Esophagus muscularis mucosa (tissue), 4 donors: Measurements from ENCODE around the gene MACROD2. TPM values are rescaled to one million over a fixed set of nuclear protein-coding genes. Genes with fewer than 3 reads are reported as not detected.

Source experiments
- DNase-seq: peaks from one replicate; pipeline ENCODE4 v3.0.0-alpha.2; 2017; ENCODE audit errors: extremely low spot score
- H3K27ac ChIP-seq, 4 donors: fragments of 200-600 bp; sonication (generic); replicated peaks in 1 of 4; 1 replicate in 3 of 4; 2 replicates in 1 of 4; pipeline ENCODE4 v1.5.1; 2016 to 2019; ENCODE audit warnings: mild to moderate bottlenecking in 1 of 4
- H3K27me3 ChIP-seq, 4 donors: fragments of 200-600 bp; sonication (generic); one replicate each; pipeline versions ENCODE4 v1.5.1 to v1.6.0; 2016 to 2019
- H3K36me3 ChIP-seq, 4 donors: fragments of 200-600 bp; sonication (generic); one replicate each; pipeline ENCODE4 v1.5.1; 2016 to 2019
- H3K4me1 ChIP-seq, 4 donors: fragments of 200-600 bp; sonication (generic); one replicate each; pipeline ENCODE4 v1.5.1; 2016 to 2019
- H3K4me3 ChIP-seq, 4 donors: fragments of 200-600 bp; sonication (generic); 1 replicate in 2 of 4; 2 replicates in 2 of 4; pipeline ENCODE4 v1.5.1; 2016 to 2019; ENCODE audit warnings: mild to moderate bottlenecking in 4 of 4, moderate library complexity in 1 of 4
- H3K9me3 ChIP-seq, 4 donors: fragments of 200-600 bp; sonication (generic); 1 replicate in 3 of 4; 2 replicates in 1 of 4; pipeline ENCODE4 v1.5.1; 2016 to 2019
- EP300 ChIP-seq: sonication (generic); formaldehyde crosslinking; IDR thresholded peaks from one replicate; pipeline ENCODE4 v1.6.1; 2017; ENCODE audit warnings: antibody characterized with exemption
- POLR2A ChIP-seq: fragments of 450-650 bp; IDR thresholded peaks from one replicate; pipeline ENCODE4 v1.6.1; 2017; ENCODE audit warnings: antibody characterized with exemption, moderate library complexity, mild to moderate bottlenecking, low read depth
- POLR2AphosphoS5 ChIP-seq, 2 donors: sonication (generic); formaldehyde crosslinking; IDR thresholded peaks; one replicate each; pipeline ENCODE4 v1.6.1; 2017; ENCODE audit warnings: antibody characterized with exemption in 2 of 2
- WGBS: methylation state at CpG from one replicate; pipeline ENCODE4 v1.1.5; 2018; 5-methylcytosine and 5-hydroxymethylcytosine counted together
- intact Hi-C: fragments of 100-400 bp; cut with DNase I; formaldehyde crosslinking; loops from one replicate; pipeline ENCODE4 v1.15.1; 2023
- total RNA-seq, 4 donors: library from RNA; depleted of rRNA; stranded (reverse); fragments of >200 nt; gene quantifications; one replicate each; pipeline versions ENCODE4 v1.1.0 to v1.2.1, GENCODE V29; 2016
- TF ChIP-seq, protein P1 (sequence below), 3 experiments: fragments of 200-600 bp in 2 of 3; fragments of 450-650 bp in 1 of 3; sonication (generic) in 2 of 3; IDR thresholded peaks; one replicate each; pipeline ENCODE4 v1.5.1; 2017 to 2019; ENCODE audit warnings: antibody characterized with exemption in 3 of 3, mild to moderate bottlenecking in 2 of 3, moderate library complexity in 1 of 3

The MACROD2 gene
- total RNA-seq, 4 donors from 2014 or later: 1.4 to 3.6 (median 2.6) TPM

GRCh38 chr20:15143478-15143877, 1148.2 kb downstream of the MACROD2 start:
- H3K27me3 ChIP-seq: no peaks in the 10 kb centered on the region
- no peak overlapping the region for H3K27ac ChIP-seq
- WGBS: 91% methylated on average over 1 of the region's 1 CpG
- no peak for DNase-seq
- H3K9me3 ChIP-seq: no peaks in the 10 kb centered on the region
- no peak overlapping the region for H3K4me3 ChIP-seq
- intact Hi-C loops: no loop called here
- TF ChIP-seq, protein P1, sequence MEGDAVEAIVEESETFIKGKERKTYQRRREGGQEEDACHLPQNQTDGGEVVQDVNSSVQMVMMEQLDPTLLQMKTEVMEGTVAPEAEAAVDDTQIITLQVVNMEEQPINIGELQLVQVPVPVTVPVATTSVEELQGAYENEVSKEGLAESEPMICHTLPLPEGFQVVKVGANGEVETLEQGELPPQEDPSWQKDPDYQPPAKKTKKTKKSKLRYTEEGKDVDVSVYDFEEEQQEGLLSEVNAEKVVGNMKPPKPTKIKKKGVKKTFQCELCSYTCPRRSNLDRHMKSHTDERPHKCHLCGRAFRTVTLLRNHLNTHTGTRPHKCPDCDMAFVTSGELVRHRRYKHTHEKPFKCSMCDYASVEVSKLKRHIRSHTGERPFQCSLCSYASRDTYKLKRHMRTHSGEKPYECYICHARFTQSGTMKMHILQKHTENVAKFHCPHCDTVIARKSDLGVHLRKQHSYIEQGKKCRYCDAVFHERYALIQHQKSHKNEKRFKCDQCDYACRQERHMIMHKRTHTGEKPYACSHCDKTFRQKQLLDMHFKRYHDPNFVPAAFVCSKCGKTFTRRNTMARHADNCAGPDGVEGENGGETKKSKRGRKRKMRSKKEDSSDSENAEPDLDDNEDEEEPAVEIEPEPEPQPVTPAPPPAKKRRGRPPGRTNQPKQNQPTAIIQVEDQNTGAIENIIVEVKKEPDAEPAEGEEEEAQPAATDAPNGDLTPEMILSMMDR (IDR thresholded peaks at IDR 0.05): no peak
- TF ChIP-seq POLR2AphosphoS5 (IDR thresholded peaks at IDR 0.05): no peak
- TF ChIP-seq POLR2A: no peak
- TF ChIP-seq EP300: no peak
- no peaks in the 10 kb centered on the region for H3K36me3 ChIP-seq
- no peaks in the 10 kb centered on the region for H3K4me1 ChIP-seq

- TF ChIP-seq, protein P1 (IDR thresholded peaks at IDR 0.05): no peak
- TF ChIP-seq EP300 (no peak), POLR2AphosphoS5 (IDR thresholded peaks at IDR 0.05) (no peak), POLR2A (no peak)
- intact Hi-C loops: no loop called here
- H3K4me3 ChIP-seq: no peak overlapping the region
Measured at GRCh38 chr20:15144916-15145315, 1149.6 kb downstream of the MACROD2 start.

DNA sequence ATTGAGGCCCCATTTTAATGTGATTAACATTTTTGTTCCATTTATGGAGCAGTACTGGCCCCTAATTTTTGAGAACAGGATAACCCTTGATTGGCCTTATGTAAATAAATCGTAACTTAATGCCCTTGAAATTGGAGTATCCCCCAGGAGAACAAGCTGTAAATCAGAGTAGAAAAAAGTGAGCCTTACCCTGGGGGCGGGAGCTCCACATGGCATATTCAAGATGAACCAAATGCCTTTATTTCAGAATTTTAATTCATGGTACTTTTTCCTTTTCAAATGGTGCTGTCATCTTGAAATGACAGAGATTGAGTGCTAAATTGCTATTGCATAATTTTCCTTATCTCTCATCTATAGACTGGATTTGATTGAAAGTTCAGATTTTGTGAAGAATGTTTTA, 1151.6 kb downstream of the MACROD2 start:
- H3K9me3 ChIP-seq: no peaks in the 10 kb centered on the region
- no peak overlapping the region for H3K27ac ChIP-seq
- no peak for TF ChIP-seq POLR2AphosphoS5 (IDR thresholded peaks at IDR 0.05)
- no peak for TF ChIP-seq EP300
- TF ChIP-seq POLR2A: no peak
- TF ChIP-seq, protein P1 (IDR thresholded peaks at IDR 0.05): no peak
- intact Hi-C loops: no loop called here
- no peaks in the 10 kb centered on the region for H3K4me1 ChIP-seq
- no peaks in the 10 kb centered on the region for H3K27me3 ChIP-seq
- WGBS: 73% methylated on average over 2 of the region's 2 CpGs
- H3K36me3 ChIP-seq: no peaks in the 10 kb centered on the region
- H3K4me3 ChIP-seq: no peak overlapping the region
- no peak for DNase-seq

More at GRCh38 chr20:15144916-15145315, 1149.6 kb downstream of the MACROD2 start:
- no peak overlapping the region for H3K27ac ChIP-seq
- no peaks in the 10 kb centered on the region for H3K9me3 ChIP-seq
- no peaks in the 10 kb centered on the region for H3K36me3 ChIP-seq
- no peak for DNase-seq
- H3K4me1 ChIP-seq: no peaks in the 10 kb centered on the region
- no peaks in the 10 kb centered on the region for H3K27me3 ChIP-seq
- 60% methylated on average over 3 of the region's 3 CpGs for WGBS

DNA sequence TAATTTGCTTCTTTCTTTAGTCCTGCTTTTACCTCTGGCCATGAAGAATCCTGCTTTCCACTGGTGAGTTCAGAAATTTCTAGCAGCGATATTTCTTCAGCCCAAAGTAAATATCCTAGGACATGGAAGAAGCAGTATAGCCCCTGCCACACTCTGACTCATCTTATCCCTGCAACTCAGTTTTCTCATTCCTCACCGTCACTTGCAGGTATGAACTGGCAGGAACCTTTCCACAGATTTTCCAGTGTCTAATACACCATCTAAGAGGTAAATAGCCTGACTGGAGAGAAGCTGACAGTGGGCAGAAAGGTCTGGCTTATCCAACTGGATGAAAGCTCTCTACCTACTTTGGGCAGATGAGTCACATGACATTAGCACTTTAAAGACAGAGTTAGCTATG, 1158.8 kb downstream of the MACROD2 start:
- TF ChIP-seq EP300: no peak
- TF ChIP-seq POLR2AphosphoS5 (IDR thresholded peaks at IDR 0.05): no peak
- no peak for TF ChIP-seq POLR2A
- TF ChIP-seq, protein P1 (IDR thresholded peaks at IDR 0.05): no peak

GRCh38 chr20:15155848-15156401, 1160.6 kb downstream of the MACROD2 start:
- TF ChIP-seq POLR2A: no peak
- TF ChIP-seq EP300: no peak
- TF ChIP-seq, protein P1 (IDR thresholded peaks at IDR 0.05): no peak
- no peak for TF ChIP-seq POLR2AphosphoS5 (IDR thresholded peaks at IDR 0.05)
- no peaks in the 10 kb centered on the region for H3K9me3 ChIP-seq
- H3K27me3 ChIP-seq: no peaks in the 10 kb centered on the region
- intact Hi-C loops: loop anchor here (10.0 kb wide), 1 partner anchor 1349 kb away; no protein-coding TSS in a partner anchor
- H3K4me3 ChIP-seq: no peak overlapping the region
- H3K4me1 ChIP-seq: no peaks in the 10 kb centered on the region
- no peaks in the 10 kb centered on the region for H3K36me3 ChIP-seq
- no peak for DNase-seq
- H3K27ac ChIP-seq: no peak overlapping the region

More for the DNA sequence above, 1158.8 kb downstream of the MACROD2 start:
- intact Hi-C loops: loop anchor here (10.0 kb wide), 1 partner anchor 1351 kb away; no protein-coding TSS in a partner anchor
- Histone ChIP-seq H3K27ac (no peak overlapping the region), H3K9me3 (no peaks in the 10 kb centered on the region), H3K4me3 (no peak overlapping the region), H3K27me3 (no peaks in the 10 kb centered on the region), H3K36me3 (no peaks in the 10 kb centered on the region), H3K4me1 (no peaks in the 10 kb centered on the region)
- DNase-seq: no peak
- 93% methylated on average over 2 of the region's 2 CpGs for WGBS
